Astrocyte (in vitro differentiated cells and primary cell): ENCODE results near the gene ZNF136. TPM values are rescaled to one million over a fixed set of nuclear protein-coding genes. Genes with fewer than 3 reads are reported as not detected.

Experiments used
- DNase-seq: peaks from one replicate; pipeline ENCODE4 v3.0.0-alpha.2; 2010; ENCODE audit warnings: low read depth
- FAIRE-seq: peaks from 2 replicates; lab custom pipeline; 2011; peaks lifted over from hg19 to GRCh38; lab: Jason Lieb, UNC
- H2AFZ ChIP-seq: 2 replicates; pipeline ENCODE4 v1.6.0; 2012; ENCODE audit warnings: low read depth, low read length, inconsistent platforms
- H3K27ac ChIP-seq: 2 replicates; pipeline ENCODE4 v1.5.1; 2011; ENCODE audit warnings: low read depth, low read length, inconsistent platforms
- H3K27me3 ChIP-seq: 2 replicates; pipeline ENCODE4 v1.6.0; 2011; ENCODE audit warnings: low read length, inconsistent platforms; ENCODE audit not compliant: insufficient read depth
- H3K36me3 ChIP-seq: 2 replicates; pipeline ENCODE4 v1.5.1; 2011; ENCODE audit warnings: low read length, inconsistent platforms; ENCODE audit not compliant: insufficient read depth
- H3K4me1 ChIP-seq: 2 replicates; pipeline ENCODE4 v1.5.1; 2011; ENCODE audit warnings: low read length, inconsistent platforms; ENCODE audit not compliant: insufficient read depth
- H3K4me2 ChIP-seq: 2 replicates; pipeline ENCODE4 v1.6.0; 2012; ENCODE audit warnings: low read length, inconsistent platforms
- H3K4me3 ChIP-seq: 2 replicates; pipeline ENCODE4 v1.5.1; 2011; ENCODE audit warnings: low read depth, mild to moderate bottlenecking, low read length, inconsistent platforms; ENCODE audit not compliant: insufficient read depth
- H3K79me2 ChIP-seq: 2 replicates; pipeline ENCODE4 v1.6.0; 2012; ENCODE audit warnings: mild to moderate bottlenecking, low read length, inconsistent platforms; ENCODE audit not compliant: insufficient read depth
- H3K9ac ChIP-seq: 2 replicates; pipeline ENCODE4 v1.6.0; 2012; ENCODE audit warnings: mild to moderate bottlenecking, low read length, inconsistent platforms
- H3K9me3 ChIP-seq: 2 replicates; pipeline ENCODE4 v1.5.1; 2012; ENCODE audit warnings: low read depth, mild to moderate bottlenecking, low read length, inconsistent platforms; ENCODE audit not compliant: insufficient read depth
- H4K20me1 ChIP-seq: 2 replicates; pipeline ENCODE4 v1.6.0; 2012; ENCODE audit warnings: low read length, inconsistent platforms; ENCODE audit not compliant: insufficient read depth
- H3K27ac Mint-ChIP-seq: one replicate; pipeline ENCODE4 v1.8.0; 2021; ENCODE audit warnings: mild to moderate bottlenecking, mixed read lengths; ENCODE audit not compliant: unreplicated experiment
- H3K27me3 Mint-ChIP-seq: one replicate; pipeline ENCODE4 v1.8.0; 2021; ENCODE audit warnings: low read depth, mixed read lengths; ENCODE audit not compliant: unreplicated experiment
- H3K36me3 Mint-ChIP-seq: one replicate; pipeline ENCODE4 v1.8.0; 2021; ENCODE audit warnings: low read depth, mixed read lengths; ENCODE audit not compliant: unreplicated experiment
- H3K4me1 Mint-ChIP-seq: one replicate; pipeline ENCODE4 v1.8.0; 2021; ENCODE audit warnings: low read depth, mixed read lengths; ENCODE audit not compliant: unreplicated experiment
- H3K4me3 Mint-ChIP-seq: one replicate; pipeline ENCODE4 v1.8.0; 2021; ENCODE audit warnings: mild to moderate bottlenecking, moderate library complexity, mixed read lengths; ENCODE audit not compliant: unreplicated experiment
- H3K9me3 Mint-ChIP-seq: one replicate; pipeline ENCODE4 v1.8.0; 2021; ENCODE audit warnings: mild to moderate bottlenecking, mixed read lengths; ENCODE audit not compliant: unreplicated experiment
- EZH2 ChIP-seq: IDR thresholded peaks from 2 replicates; pipeline ENCODE4 v1.6.1; 2012; ENCODE audit warnings: mild to moderate bottlenecking, low read length, inconsistent platforms; ENCODE audit not compliant: insufficient read depth
- total RNA-seq: library from RNA; stranded (reverse); gene quantifications from 2 replicates; pipeline ENCODE4 v1.2.1, GENCODE V29; 2021
- TF ChIP-seq, protein P1 (sequence below): IDR thresholded peaks from 2 replicates; pipeline ENCODE4 v1.5.1; 2011; ENCODE audit warnings: low read depth, mild to moderate bottlenecking, inconsistent platforms, low read length, moderate library complexity; ENCODE audit not compliant: insufficient read depth

The ZNF136 gene
- total RNA-seq, 1 donor from 2014 or later: 11.1 TPM

GRCh38 chr19:12205296-12205695, 42.4 kb downstream of the ZNF136 start:
- DNase-seq: no peak
- TF ChIP-seq, protein P1, sequence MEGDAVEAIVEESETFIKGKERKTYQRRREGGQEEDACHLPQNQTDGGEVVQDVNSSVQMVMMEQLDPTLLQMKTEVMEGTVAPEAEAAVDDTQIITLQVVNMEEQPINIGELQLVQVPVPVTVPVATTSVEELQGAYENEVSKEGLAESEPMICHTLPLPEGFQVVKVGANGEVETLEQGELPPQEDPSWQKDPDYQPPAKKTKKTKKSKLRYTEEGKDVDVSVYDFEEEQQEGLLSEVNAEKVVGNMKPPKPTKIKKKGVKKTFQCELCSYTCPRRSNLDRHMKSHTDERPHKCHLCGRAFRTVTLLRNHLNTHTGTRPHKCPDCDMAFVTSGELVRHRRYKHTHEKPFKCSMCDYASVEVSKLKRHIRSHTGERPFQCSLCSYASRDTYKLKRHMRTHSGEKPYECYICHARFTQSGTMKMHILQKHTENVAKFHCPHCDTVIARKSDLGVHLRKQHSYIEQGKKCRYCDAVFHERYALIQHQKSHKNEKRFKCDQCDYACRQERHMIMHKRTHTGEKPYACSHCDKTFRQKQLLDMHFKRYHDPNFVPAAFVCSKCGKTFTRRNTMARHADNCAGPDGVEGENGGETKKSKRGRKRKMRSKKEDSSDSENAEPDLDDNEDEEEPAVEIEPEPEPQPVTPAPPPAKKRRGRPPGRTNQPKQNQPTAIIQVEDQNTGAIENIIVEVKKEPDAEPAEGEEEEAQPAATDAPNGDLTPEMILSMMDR: no peak
- no peak for TF ChIP-seq EZH2
- no peaks in the 10 kb centered on the region for H3K79me2 ChIP-seq
- no peak overlapping the region for H3K27ac ChIP-seq
- no peak overlapping the region for H3K9ac ChIP-seq
- no peaks in the 10 kb centered on the region for H3K27me3 ChIP-seq
- H3K9me3 ChIP-seq: peaks cover 26% of the 10 kb centered on the region
- H3K4me3 Mint-ChIP-seq: no peak overlapping the region
- H3K36me3 ChIP-seq: no peaks in the 10 kb centered on the region
- H4K20me1 ChIP-seq: no peaks in the 10 kb centered on the region
- no peak for FAIRE-seq
- peaks cover 55% of the 10 kb centered on the region for H3K9me3 Mint-ChIP-seq
- no peaks in the 10 kb centered on the region for H3K4me1 ChIP-seq
- no peaks in the 10 kb centered on the region for H3K4me1 Mint-ChIP-seq
- H3K36me3 Mint-ChIP-seq: peaks cover 58% of the 10 kb centered on the region
- H3K27ac Mint-ChIP-seq: no peak overlapping the region
- no peak overlapping the region for H3K4me2 ChIP-seq
- no peaks in the 10 kb centered on the region for H3K27me3 Mint-ChIP-seq
- no peak overlapping the region for H3K4me3 ChIP-seq
- H2AFZ ChIP-seq: no peak overlapping the region

DNA sequence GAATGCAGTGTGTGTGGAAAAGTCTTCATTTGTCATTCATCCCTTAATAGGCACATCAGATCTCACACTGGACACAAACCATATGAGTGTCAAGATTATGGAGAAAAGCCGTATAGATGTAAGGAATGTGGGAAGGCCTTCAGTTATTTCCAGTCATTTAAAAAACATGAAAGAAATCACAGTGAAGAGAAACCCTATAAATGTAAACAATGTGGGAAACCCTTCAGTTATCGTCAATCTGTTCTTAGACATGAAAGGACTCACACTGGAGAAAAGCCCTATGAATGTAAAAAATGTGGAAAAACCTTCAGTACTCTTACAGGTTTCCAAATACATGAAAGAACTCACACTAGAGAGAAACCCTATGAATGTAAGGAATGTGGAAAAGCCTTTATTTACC, 45.3 kb downstream of the ZNF136 start:
- DNase-seq: no peak
- no peak for TF ChIP-seq EZH2
- TF ChIP-seq, protein P1: no peak
- Mint-ChIP-seq H3K4me3 (no peak overlapping the region), H3K4me1 (no peaks in the 10 kb centered on the region), H3K27ac (no peak overlapping the region), H3K9me3 (peaks cover 64% of the 10 kb centered on the region), H3K36me3 (peaks cover 52% of the 10 kb centered on the region), H3K27me3 (no peaks in the 10 kb centered on the region)
- FAIRE-seq: no peak
- H3K4me2 ChIP-seq: no peak overlapping the region
- no peak overlapping the region for H3K27ac ChIP-seq
- H3K9me3 ChIP-seq: peaks cover 26% of the 10 kb centered on the region
- H2AFZ ChIP-seq: no peak overlapping the region
- H3K4me1 ChIP-seq: no peaks in the 10 kb centered on the region
- H3K36me3 ChIP-seq: no peaks in the 10 kb centered on the region
- H3K4me3 ChIP-seq: no peak overlapping the region
- no peaks in the 10 kb centered on the region for H3K27me3 ChIP-seq
- no peaks in the 10 kb centered on the region for H4K20me1 ChIP-seq
- H3K79me2 ChIP-seq: no peaks in the 10 kb centered on the region
- no peak overlapping the region for H3K9ac ChIP-seq

- TF ChIP-seq EZH2: no peak
- TF ChIP-seq, protein P1: no peak
- no peaks in the 10 kb centered on the region for H3K27me3 ChIP-seq
- H3K4me2 ChIP-seq: no peak overlapping the region
- H4K20me1 ChIP-seq: no peaks in the 10 kb centered on the region
- H3K27me3 Mint-ChIP-seq: no peaks in the 10 kb centered on the region
- no peak overlapping the region for H2AFZ ChIP-seq
- peaks cover 40% of the 10 kb centered on the region for H3K36me3 Mint-ChIP-seq
- H3K4me3 Mint-ChIP-seq: no peak overlapping the region
- no peaks in the 10 kb centered on the region for H3K36me3 ChIP-seq
- peaks cover 12% of the 10 kb centered on the region for H3K9me3 ChIP-seq
- FAIRE-seq: no peak
- H3K27ac ChIP-seq: no peak overlapping the region
- no peaks in the 10 kb centered on the region for H3K4me1 ChIP-seq
- no peak overlapping the region for H3K4me3 ChIP-seq
- no peak overlapping the region for H3K27ac Mint-ChIP-seq
- no peaks in the 10 kb centered on the region for H3K4me1 Mint-ChIP-seq
- peaks cover 60% of the 10 kb centered on the region for H3K9me3 Mint-ChIP-seq
- no peak for DNase-seq
- H3K79me2 ChIP-seq: no peaks in the 10 kb centered on the region
- no peak overlapping the region for H3K9ac ChIP-seq
These were observed 54.4 kb downstream of the ZNF136 start for GRCh38 chr19:12217332-12217731.
